Liver (tissue), 9 donors: ENCODE measurements around the gene GRM1. TPM values are rescaled to one million over a fixed set of nuclear protein-coding genes. Genes with fewer than 3 reads are reported as not detected.

Experiments
- DNase-seq: peaks from one replicate; pipeline ENCODE4 v3.0.0-alpha.2; 2017; ENCODE audit warnings: low spot score
- H3K27ac ChIP-seq, 2 donors: one replicate each; pipeline ENCODE4 v1.7.0; 2013; ENCODE audit warnings: inconsistent platforms in 2 of 2, low read length in 2 of 2, control low read depth in 1 of 2, low read depth in 1 of 2, mild to moderate bottlenecking in 1 of 2
- H3K27me3 ChIP-seq, 4 donors: one replicate each; pipeline versions ENCODE4 v1.6.1 to v1.7.0; 2013; ENCODE audit warnings: low read length in 3 of 4, inconsistent platforms in 1 of 4, mild to moderate bottlenecking in 1 of 4, moderate library complexity in 1 of 4; ENCODE audit not compliant: control insufficient read depth in 4 of 4, insufficient read depth in 4 of 4
- H3K36me3 ChIP-seq, 4 donors: one replicate each; pipeline versions ENCODE4 v1.6.1 to v1.7.0; 2013; ENCODE audit warnings: low read length in 3 of 4, mild to moderate bottlenecking in 3 of 4, low read depth in 1 of 4, moderate library complexity in 1 of 4; ENCODE audit not compliant: control insufficient read depth in 4 of 4, insufficient read depth in 3 of 4
- H3K4me1 ChIP-seq, 4 donors: one replicate each; pipeline versions ENCODE4 v1.6.1 to v1.7.0; 2013; ENCODE audit warnings: low read length in 3 of 4, mild to moderate bottlenecking in 3 of 4, moderate library complexity in 1 of 4; ENCODE audit not compliant: control insufficient read depth in 4 of 4, insufficient read depth in 4 of 4
- H3K4me3 ChIP-seq, 3 donors: one replicate each; pipeline versions ENCODE4 v1.6.1 to v1.7.0; 2013; ENCODE audit warnings: low read length in 3 of 3, control low read depth in 1 of 3, low read depth in 1 of 3, mild to moderate bottlenecking in 1 of 3
- H3K9ac ChIP-seq, 2 donors: one replicate each; pipeline ENCODE4 v1.7.0; 2013; ENCODE audit warnings: low read length in 2 of 2, mild to moderate bottlenecking in 2 of 2, moderate library complexity in 2 of 2, control low read depth in 1 of 2, low read depth in 1 of 2
- H3K9me3 ChIP-seq, 4 donors: one replicate each; pipeline versions ENCODE4 v1.6.1 to v1.7.0; 2013; ENCODE audit warnings: low read length in 3 of 4; ENCODE audit not compliant: control insufficient read depth in 4 of 4
- FOXA1 ChIP-seq: IDR thresholded peaks from 2 replicates; pipeline ENCODE4 v1.6.1; 2016; ENCODE audit warnings: antibody characterized with exemption
- FOXA2 ChIP-seq: IDR thresholded peaks from 2 replicates; pipeline ENCODE4 v1.6.1; 2016; ENCODE audit warnings: antibody characterized with exemption
- GABPA ChIP-seq, 2 donors: IDR thresholded peaks in 1 of 2; conservative IDR thresholded peaks in 1 of 2; 2 replicates each; pipeline ENCODE4 v1.6.1; 2016; ENCODE audit warnings: antibody characterized with exemption in 2 of 2, mild to moderate bottlenecking in 1 of 2, moderate library complexity in 1 of 2
- JUND ChIP-seq, 2 donors: IDR thresholded peaks; 2 replicates each; pipeline ENCODE4 v1.6.1; 2016; ENCODE audit warnings: antibody characterized with exemption in 2 of 2
- RXRA ChIP-seq, 2 donors: IDR thresholded peaks; 2 replicates each; pipeline ENCODE4 v1.6.1; 2017 to 2018; ENCODE audit warnings: antibody characterized with exemption in 2 of 2, mild to moderate bottlenecking in 1 of 2
- SP1 ChIP-seq: IDR thresholded peaks from 2 replicates; pipeline ENCODE4 v1.6.1; 2018; ENCODE audit warnings: antibody characterized with exemption, mild to moderate bottlenecking
- TAF1 ChIP-seq: conservative IDR thresholded peaks from 2 replicates; pipeline ENCODE4 v1.6.1; 2016; ENCODE audit warnings: antibody characterized with exemption, mild to moderate bottlenecking
- YY1 ChIP-seq: IDR thresholded peaks from 2 replicates; pipeline ENCODE4 v1.6.1; 2016; ENCODE audit warnings: antibody characterized with exemption, mild to moderate bottlenecking
- WGBS: extraction: QIAGEN DNeasy Blood & Tissue Kit; methylation state at CpG from one replicate; pipeline ENCODE4 v1.1.7; 2013; 5-methylcytosine and 5-hydroxymethylcytosine counted together
- polyA plus RNA-seq, 2 donors: library from polyadenylated mRNA; stranded (reverse) in 1 of 2; unstranded in 1 of 2; fragments of 200-250 nt in 1 of 2; fragments of >200 nt in 1 of 2; fragmentation: Nextera tagmentation in 1 of 2; extraction: Ambion mirVana in 1 of 2; gene quantifications; one replicate each; pipeline versions ENCODE4 v1.2.1 to v1.2.3, GENCODE V29; 2013 to 2015
- total RNA-seq, 2 donors: library from RNA; depleted of rRNA; stranded (reverse); fragments of >200 nt; gene quantifications; one replicate each; pipeline ENCODE4 v1.2.3, GENCODE V29; 2014
- TF ChIP-seq, protein P1 (sequence below): IDR thresholded peaks from 2 replicates; pipeline ENCODE4 v1.6.1; 2016; ENCODE audit warnings: antibody characterized with exemption
- TF ChIP-seq, protein P2 (sequence below): IDR thresholded peaks from 2 replicates; pipeline ENCODE4 v1.6.1; 2016; ENCODE audit warnings: antibody characterized with exemption
- TF ChIP-seq, protein P3 (sequence below): fragments of 150-350 bp; IDR thresholded peaks from 2 replicates; pipeline ENCODE4 v1.5.1; 2017; ENCODE audit warnings: improper control_type of control experiment, low read depth, low read length; ENCODE audit not compliant: missing input control
- TF ChIP-seq, protein P4 (sequence below): IDR thresholded peaks from 2 replicates; pipeline ENCODE4 v1.6.1; 2016; ENCODE audit warnings: antibody characterized with exemption
- TF ChIP-seq, protein P5 (sequence below): IDR thresholded peaks from 2 replicates; pipeline ENCODE4 v1.6.1; 2016; ENCODE audit warnings: antibody characterized with exemption, mild to moderate bottlenecking
- donor health status: healthy.
- donor health status: healthy.
- donor health status: healthy.
- donor health status: healthy.
- donor health status: healthy.

The GRM1 gene
- total and polyA plus RNA-seq, 4 donors: under 0.01 to 0.05 (median 0.01) TPM; not detected in 1

DNA sequence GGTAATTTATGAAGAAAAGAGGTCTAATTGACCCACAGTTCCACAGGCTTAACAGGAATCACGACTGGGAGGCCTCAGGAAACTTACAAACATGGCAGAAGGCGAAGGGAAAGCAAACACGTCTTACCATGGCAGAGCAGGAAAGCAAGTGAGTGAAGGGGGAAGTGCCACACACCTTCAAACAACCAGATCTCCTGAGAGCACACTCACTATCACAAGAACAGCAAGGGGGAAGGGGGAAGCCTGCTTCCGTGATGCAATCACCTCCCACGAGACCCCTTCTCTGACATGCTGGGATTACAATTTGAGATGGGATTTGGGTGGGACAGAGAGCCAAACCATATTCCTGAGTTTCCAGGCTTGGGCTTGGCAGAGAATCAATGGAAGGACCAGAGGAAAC is 390.7 kb downstream of the GRM1 start:
- no peak overlapping the region for H3K9ac ChIP-seq
- 72% methylated on average over 5 of the region's 5 CpGs for WGBS
- TF ChIP-seq, protein P1, sequence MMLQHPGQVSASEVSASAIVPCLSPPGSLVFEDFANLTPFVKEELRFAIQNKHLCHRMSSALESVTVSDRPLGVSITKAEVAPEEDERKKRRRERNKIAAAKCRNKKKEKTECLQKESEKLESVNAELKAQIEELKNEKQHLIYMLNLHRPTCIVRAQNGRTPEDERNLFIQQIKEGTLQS: no peak
- TF ChIP-seq TAF1: no peak
- TF ChIP-seq YY1: no peak
- TF ChIP-seq FOXA1: no peak
- no peak for TF ChIP-seq RXRA (IDR thresholded peaks at IDR 0.05)
- TF ChIP-seq, protein P2, sequence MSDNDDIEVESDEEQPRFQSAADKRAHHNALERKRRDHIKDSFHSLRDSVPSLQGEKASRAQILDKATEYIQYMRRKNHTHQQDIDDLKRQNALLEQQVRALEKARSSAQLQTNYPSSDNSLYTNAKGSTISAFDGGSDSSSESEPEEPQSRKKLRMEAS: no peak
- TF ChIP-seq, protein P3, sequence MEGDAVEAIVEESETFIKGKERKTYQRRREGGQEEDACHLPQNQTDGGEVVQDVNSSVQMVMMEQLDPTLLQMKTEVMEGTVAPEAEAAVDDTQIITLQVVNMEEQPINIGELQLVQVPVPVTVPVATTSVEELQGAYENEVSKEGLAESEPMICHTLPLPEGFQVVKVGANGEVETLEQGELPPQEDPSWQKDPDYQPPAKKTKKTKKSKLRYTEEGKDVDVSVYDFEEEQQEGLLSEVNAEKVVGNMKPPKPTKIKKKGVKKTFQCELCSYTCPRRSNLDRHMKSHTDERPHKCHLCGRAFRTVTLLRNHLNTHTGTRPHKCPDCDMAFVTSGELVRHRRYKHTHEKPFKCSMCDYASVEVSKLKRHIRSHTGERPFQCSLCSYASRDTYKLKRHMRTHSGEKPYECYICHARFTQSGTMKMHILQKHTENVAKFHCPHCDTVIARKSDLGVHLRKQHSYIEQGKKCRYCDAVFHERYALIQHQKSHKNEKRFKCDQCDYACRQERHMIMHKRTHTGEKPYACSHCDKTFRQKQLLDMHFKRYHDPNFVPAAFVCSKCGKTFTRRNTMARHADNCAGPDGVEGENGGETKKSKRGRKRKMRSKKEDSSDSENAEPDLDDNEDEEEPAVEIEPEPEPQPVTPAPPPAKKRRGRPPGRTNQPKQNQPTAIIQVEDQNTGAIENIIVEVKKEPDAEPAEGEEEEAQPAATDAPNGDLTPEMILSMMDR: no peak
- TF ChIP-seq, protein P4, sequence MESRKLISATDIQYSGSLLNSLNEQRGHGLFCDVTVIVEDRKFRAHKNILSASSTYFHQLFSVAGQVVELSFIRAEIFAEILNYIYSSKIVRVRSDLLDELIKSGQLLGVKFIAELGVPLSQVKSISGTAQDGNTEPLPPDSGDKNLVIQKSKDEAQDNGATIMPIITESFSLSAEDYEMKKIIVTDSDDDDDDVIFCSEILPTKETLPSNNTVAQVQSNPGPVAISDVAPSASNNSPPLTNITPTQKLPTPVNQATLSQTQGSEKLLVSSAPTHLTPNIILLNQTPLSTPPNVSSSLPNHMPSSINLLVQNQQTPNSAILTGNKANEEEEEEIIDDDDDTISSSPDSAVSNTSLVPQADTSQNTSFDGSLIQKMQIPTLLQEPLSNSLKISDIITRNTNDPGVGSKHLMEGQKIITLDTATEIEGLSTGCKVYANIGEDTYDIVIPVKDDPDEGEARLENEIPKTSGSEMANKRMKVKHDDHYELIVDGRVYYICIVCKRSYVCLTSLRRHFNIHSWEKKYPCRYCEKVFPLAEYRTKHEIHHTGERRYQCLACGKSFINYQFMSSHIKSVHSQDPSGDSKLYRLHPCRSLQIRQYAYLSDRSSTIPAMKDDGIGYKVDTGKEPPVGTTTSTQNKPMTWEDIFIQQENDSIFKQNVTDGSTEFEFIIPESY: no peak
- no peak for TF ChIP-seq JUND (IDR thresholded peaks at IDR 0.05)
- no peak for TF ChIP-seq FOXA2
- TF ChIP-seq GABPA (IDR thresholded peaks at IDR 0.05 in 1 of 2, conservative IDR thresholded peaks at IDR 0.05 in 1 of 2): no peak
- no peak for TF ChIP-seq SP1
- TF ChIP-seq, protein P5, sequence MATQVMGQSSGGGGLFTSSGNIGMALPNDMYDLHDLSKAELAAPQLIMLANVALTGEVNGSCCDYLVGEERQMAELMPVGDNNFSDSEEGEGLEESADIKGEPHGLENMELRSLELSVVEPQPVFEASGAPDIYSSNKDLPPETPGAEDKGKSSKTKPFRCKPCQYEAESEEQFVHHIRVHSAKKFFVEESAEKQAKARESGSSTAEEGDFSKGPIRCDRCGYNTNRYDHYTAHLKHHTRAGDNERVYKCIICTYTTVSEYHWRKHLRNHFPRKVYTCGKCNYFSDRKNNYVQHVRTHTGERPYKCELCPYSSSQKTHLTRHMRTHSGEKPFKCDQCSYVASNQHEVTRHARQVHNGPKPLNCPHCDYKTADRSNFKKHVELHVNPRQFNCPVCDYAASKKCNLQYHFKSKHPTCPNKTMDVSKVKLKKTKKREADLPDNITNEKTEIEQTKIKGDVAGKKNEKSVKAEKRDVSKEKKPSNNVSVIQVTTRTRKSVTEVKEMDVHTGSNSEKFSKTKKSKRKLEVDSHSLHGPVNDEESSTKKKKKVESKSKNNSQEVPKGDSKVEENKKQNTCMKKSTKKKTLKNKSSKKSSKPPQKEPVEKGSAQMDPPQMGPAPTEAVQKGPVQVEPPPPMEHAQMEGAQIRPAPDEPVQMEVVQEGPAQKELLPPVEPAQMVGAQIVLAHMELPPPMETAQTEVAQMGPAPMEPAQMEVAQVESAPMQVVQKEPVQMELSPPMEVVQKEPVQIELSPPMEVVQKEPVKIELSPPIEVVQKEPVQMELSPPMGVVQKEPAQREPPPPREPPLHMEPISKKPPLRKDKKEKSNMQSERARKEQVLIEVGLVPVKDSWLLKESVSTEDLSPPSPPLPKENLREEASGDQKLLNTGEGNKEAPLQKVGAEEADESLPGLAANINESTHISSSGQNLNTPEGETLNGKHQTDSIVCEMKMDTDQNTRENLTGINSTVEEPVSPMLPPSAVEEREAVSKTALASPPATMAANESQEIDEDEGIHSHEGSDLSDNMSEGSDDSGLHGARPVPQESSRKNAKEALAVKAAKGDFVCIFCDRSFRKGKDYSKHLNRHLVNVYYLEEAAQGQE: no peak

DNA sequence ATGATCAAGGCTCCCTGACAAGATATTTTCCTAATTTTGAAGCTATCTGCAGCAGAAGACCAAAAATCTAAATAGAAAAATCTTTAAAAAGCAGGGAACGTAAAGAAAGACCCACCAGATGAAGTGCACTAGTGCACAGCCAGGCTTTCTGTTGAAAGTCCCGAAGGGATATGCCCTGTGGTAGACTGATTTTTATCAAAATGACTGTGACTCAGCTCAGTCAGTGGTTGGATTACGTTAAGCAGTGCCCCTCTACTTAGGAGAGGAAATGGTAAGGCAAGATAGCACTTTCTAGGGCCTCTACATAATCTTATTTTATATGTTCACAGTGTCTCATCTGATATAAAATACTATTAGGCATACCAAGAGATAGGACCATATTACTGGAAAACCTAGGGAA is 391.4 kb downstream of the GRM1 start:
- H3K9ac ChIP-seq: no peak overlapping the region
- H3K27me3 ChIP-seq: peaks cover 0 to 2% (median 0%) of the 10 kb centered on the region in 4 donors
- TF ChIP-seq FOXA2: no peak
- DNase-seq: no peak
- no peak overlapping the region for H3K27ac ChIP-seq
- no peak overlapping the region for H3K4me3 ChIP-seq
- WGBS: 72% methylated on average over 3 of the region's 3 CpGs
- H3K4me1 ChIP-seq: no peaks in the 10 kb centered on the region
- H3K9me3 ChIP-seq: peaks cover 0 to 3% (median 0%) of the 10 kb centered on the region in 4 donors
- no peaks in the 10 kb centered on the region for H3K36me3 ChIP-seq

More for the DNA sequence above, 390.7 kb downstream of the GRM1 start:
- H3K9me3 ChIP-seq: peaks cover 0 to 3% (median 0%) of the 10 kb centered on the region in 4 donors
- no peak for DNase-seq
- no peak overlapping the region for H3K4me3 ChIP-seq
- peaks cover 0 to 2% (median 0%) of the 10 kb centered on the region in 4 donors for H3K27me3 ChIP-seq
- H3K4me1 ChIP-seq: no peaks in the 10 kb centered on the region
- no peak overlapping the region for H3K27ac ChIP-seq
- H3K36me3 ChIP-seq: no peaks in the 10 kb centered on the region
